ENCODE data around the gene TNFRSF14.

The TNFRSF14 gene

GRCh38 chr1:2556277-2556677 lies at the start of gene TNFRSF14:
TNFRSF14 (plus strand) TSS chr1:2556371; CDS start chr1:2556665, 294 bp downstream.
- peak; percentile 74 for DNase-seq (ENCODE audit: low read depth)
- peak; percentile 35 for TF ChIP-seq CTCF (conservative IDR thresholded peaks at IDR 0.05; ENCODE audit: low read depth, low read length)
- H3K4me3 ChIP-seq (ENCODE audit: low read depth, low read length), result peak within 1 kb of the TSS; percentile 69

GRCh38 chr1:2506901-2507565 lies 49.1 kb upstream of the TNFRSF14 start:
- no peak overlapping the region for H3K4me3 ChIP-seq (ENCODE audit: low read depth, low read length)

GRCh38 chr1:2507744-2508155 lies 48.4 kb upstream of the TNFRSF14 start:
- no peak overlapping the region for H3K4me3 ChIP-seq (ENCODE audit: low read depth, low read length)
- TF ChIP-seq CTCF (conservative IDR thresholded peaks at IDR 0.05; ENCODE audit: low read depth, low read length), result no peak
- no peak for DNase-seq (ENCODE audit: low read depth)

More at GRCh38 chr1:2506901-2507565, 49.1 kb upstream of the TNFRSF14 start:
- DNase-seq (ENCODE audit: low read depth), result no peak
- no peak for TF ChIP-seq CTCF (conservative IDR thresholded peaks at IDR 0.05; ENCODE audit: low read depth, low read length)

GRCh38 chr1:2508180-2508579 lies 48.0 kb upstream of the TNFRSF14 start:
- no peak for TF ChIP-seq CTCF (conservative IDR thresholded peaks at IDR 0.05; ENCODE audit: low read depth, low read length)
- H3K4me3 ChIP-seq (ENCODE audit: low read depth, low read length), result no peak overlapping the region
- DNase-seq (ENCODE audit: low read depth), result no peak

GRCh38 chr1:2508751-2509150 lies 47.4 kb upstream of the TNFRSF14 start:
- TF ChIP-seq CTCF (conservative IDR thresholded peaks at IDR 0.05; ENCODE audit: low read depth, low read length), result no peak

GRCh38 chr1:2509589-2509988 lies 46.6 kb upstream of the TNFRSF14 start:
- no peak for TF ChIP-seq CTCF (conservative IDR thresholded peaks at IDR 0.05; ENCODE audit: low read depth, low read length)
- no peak for DNase-seq (ENCODE audit: low read depth)
- H3K4me3 ChIP-seq (ENCODE audit: low read depth, low read length), result no peak overlapping the region

More at GRCh38 chr1:2508751-2509150, 47.4 kb upstream of the TNFRSF14 start:
- DNase-seq (ENCODE audit: low read depth), result no peak
- no peak overlapping the region for H3K4me3 ChIP-seq (ENCODE audit: low read depth, low read length)

Measured in choroid plexus epithelial cell (primary cell).